ENCODE results near the gene LRRC23.
"Not testable (repeated sequence)": the region's sequence is repeated elsewhere in the genome, so short reads cannot be mapped to it uniquely, and the experiment has no call there.

The LRRC23 gene

GRCh38 chr12:6888360-6888759 lies 16.3 kb upstream of the LRRC23 start:
- no peaks in the 10 kb centered on the region for H3K36me3 ChIP-seq (ENCODE audit: control insufficient read depth, insufficient read depth, low read length)

GRCh38 chr12:6888794-6889193 lies 15.8 kb upstream of the LRRC23 start:
- H3K27me3 ChIP-seq (replicated peaks; ENCODE audit: control insufficient read depth, insufficient read depth, low read length, poor library complexity, severe bottlenecking); H3K4me1 ChIP-seq (ENCODE audit: control insufficient read depth, insufficient read depth, low read length, poor library complexity, severe bottlenecking); H3K4me3 ChIP-seq (ENCODE audit: insufficient read depth, low read depth, low read length, poor library complexity, severe bottlenecking); H3K9me3 ChIP-seq (ENCODE audit: control insufficient read depth, low read length); DNase-seq; H3K36me3 ChIP-seq (ENCODE audit: control insufficient read depth, insufficient read depth, low read length); H3K27ac ChIP-seq (ENCODE audit: insufficient read depth, low read length, poor library complexity, severe bottlenecking): not testable (repeated sequence)

More at GRCh38 chr12:6888360-6888759, 16.3 kb upstream of the LRRC23 start:
- H3K27ac ChIP-seq (ENCODE audit: insufficient read depth, low read length, poor library complexity, severe bottlenecking) = no peak overlapping the region
- no peak for DNase-seq
- peaks cover 6% of the 10 kb centered on the region for H3K4me1 ChIP-seq (ENCODE audit: control insufficient read depth, insufficient read depth, low read length, poor library complexity, severe bottlenecking)
- no peaks in the 10 kb centered on the region for H3K9me3 ChIP-seq (ENCODE audit: control insufficient read depth, low read length)
- no peaks in the 10 kb centered on the region for H3K27me3 ChIP-seq (replicated peaks; ENCODE audit: control insufficient read depth, insufficient read depth, low read length, poor library complexity, severe bottlenecking)
- H3K4me3 ChIP-seq (ENCODE audit: insufficient read depth, low read depth, low read length, poor library complexity, severe bottlenecking) = no peak overlapping the region

- not testable (repeated sequence) for H3K27ac ChIP-seq (ENCODE audit: insufficient read depth, low read length, poor library complexity, severe bottlenecking); H3K36me3 ChIP-seq (ENCODE audit: control insufficient read depth, insufficient read depth, low read length); H3K4me1 ChIP-seq (ENCODE audit: control insufficient read depth, insufficient read depth, low read length, poor library complexity, severe bottlenecking); H3K9me3 ChIP-seq (ENCODE audit: control insufficient read depth, low read length); H3K27me3 ChIP-seq (replicated peaks; ENCODE audit: control insufficient read depth, insufficient read depth, low read length, poor library complexity, severe bottlenecking); DNase-seq; H3K4me3 ChIP-seq (ENCODE audit: insufficient read depth, low read depth, low read length, poor library complexity, severe bottlenecking)
Measured at GRCh38 chr12:6889775-6890573, 14.6 kb upstream of the LRRC23 start.

DNA sequence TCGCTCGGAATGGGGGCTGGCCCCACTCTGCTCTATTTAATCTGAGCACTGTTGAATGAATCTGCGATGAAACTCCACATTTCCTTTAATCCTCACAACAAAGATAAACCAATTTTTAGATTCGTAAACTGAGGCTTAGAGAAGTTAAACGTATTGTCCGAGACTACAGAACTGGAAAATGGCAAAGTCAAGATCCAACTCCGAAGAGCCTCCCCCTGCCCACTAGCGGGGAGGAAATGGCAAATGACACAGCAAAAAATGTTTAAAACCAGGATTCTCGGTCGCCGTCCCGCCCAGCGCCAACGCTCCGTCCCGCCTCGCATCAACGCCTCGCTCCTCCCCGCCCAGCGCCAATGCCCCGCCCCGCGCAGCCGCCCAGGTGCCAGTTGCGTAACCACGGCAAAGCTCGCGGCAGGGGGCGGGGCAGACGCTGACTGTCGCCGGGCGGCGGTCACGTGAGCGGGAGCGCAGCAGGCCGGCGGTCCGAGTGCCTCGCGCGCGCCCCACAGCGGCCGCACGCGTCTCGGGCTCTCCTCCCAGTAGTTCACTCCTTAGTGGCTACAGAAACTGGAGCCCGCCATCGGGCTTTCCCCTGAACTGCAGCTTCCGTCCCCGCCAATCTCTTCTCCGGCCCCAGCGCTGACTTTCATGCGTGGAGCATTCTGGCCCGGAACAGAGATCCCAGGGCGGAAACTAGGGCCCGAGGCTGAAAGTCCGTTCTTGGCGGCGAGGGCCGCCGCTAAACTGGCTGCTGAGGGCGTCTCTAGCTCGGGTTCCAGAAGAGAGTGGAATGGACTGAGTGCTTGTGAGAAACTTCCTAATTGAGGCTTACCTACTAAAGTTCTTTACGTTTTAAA lies 13.6 kb upstream of the LRRC23 start:
- peak overlapping the region; percentile 96 for H3K27ac ChIP-seq (ENCODE audit: insufficient read depth, low read length, poor library complexity, severe bottlenecking)
- peak overlapping the region; percentile 67 for H3K4me3 ChIP-seq (ENCODE audit: insufficient read depth, low read depth, low read length, poor library complexity, severe bottlenecking)
- DNase-seq = peak; percentile 96 to 98 (median 98)
- no peaks in the 10 kb centered on the region for H3K36me3 ChIP-seq (ENCODE audit: control insufficient read depth, insufficient read depth, low read length)
- H3K9me3 ChIP-seq (ENCODE audit: control insufficient read depth, low read length) = no peaks in the 10 kb centered on the region
- no peaks in the 10 kb centered on the region for H3K27me3 ChIP-seq (replicated peaks; ENCODE audit: control insufficient read depth, insufficient read depth, low read length, poor library complexity, severe bottlenecking)
- H3K4me1 ChIP-seq (ENCODE audit: control insufficient read depth, insufficient read depth, low read length, poor library complexity, severe bottlenecking) = peaks cover 6% of the 10 kb centered on the region

GRCh38 chr12:6891646-6892001 lies 13.0 kb upstream of the LRRC23 start:
- no peaks in the 10 kb centered on the region for H3K27me3 ChIP-seq (replicated peaks; ENCODE audit: control insufficient read depth, insufficient read depth, low read length, poor library complexity, severe bottlenecking)
- no peak for DNase-seq
- no peaks in the 10 kb centered on the region for H3K36me3 ChIP-seq (ENCODE audit: control insufficient read depth, insufficient read depth, low read length)
- H3K4me3 ChIP-seq (ENCODE audit: insufficient read depth, low read depth, low read length, poor library complexity, severe bottlenecking) = peak overlapping the region; percentile 67
- no peaks in the 10 kb centered on the region for H3K9me3 ChIP-seq (ENCODE audit: control insufficient read depth, low read length)
- peaks cover 6% of the 10 kb centered on the region for H3K4me1 ChIP-seq (ENCODE audit: control insufficient read depth, insufficient read depth, low read length, poor library complexity, severe bottlenecking)
- peak overlapping the region; percentile 96 for H3K27ac ChIP-seq (ENCODE audit: insufficient read depth, low read length, poor library complexity, severe bottlenecking)

DNA sequence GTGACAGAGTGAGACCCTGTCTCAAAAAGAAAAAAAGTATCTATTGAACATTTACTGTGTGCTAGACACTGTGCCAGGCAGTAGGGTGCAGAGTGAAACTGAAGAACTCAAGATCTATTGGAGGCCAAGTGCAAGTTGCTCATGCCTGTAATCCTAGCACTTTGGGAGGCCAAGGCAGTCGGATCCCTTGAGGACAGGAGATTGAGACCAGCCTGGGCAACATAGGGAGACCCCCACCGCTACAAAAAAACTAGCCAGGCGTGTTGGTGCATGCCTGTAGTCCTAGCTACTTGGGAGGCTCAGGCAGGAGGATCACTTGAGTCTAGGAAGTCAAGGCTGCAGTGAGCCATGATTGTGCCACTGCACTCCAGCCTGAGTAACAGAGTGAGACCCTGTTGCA lies 11.9 kb upstream of the LRRC23 start:
- not testable (repeated sequence) for H3K4me3 ChIP-seq (ENCODE audit: insufficient read depth, low read depth, low read length, poor library complexity, severe bottlenecking); H3K36me3 ChIP-seq (ENCODE audit: control insufficient read depth, insufficient read depth, low read length); H3K4me1 ChIP-seq (ENCODE audit: control insufficient read depth, insufficient read depth, low read length, poor library complexity, severe bottlenecking); H3K27me3 ChIP-seq (replicated peaks; ENCODE audit: control insufficient read depth, insufficient read depth, low read length, poor library complexity, severe bottlenecking); H3K27ac ChIP-seq (ENCODE audit: insufficient read depth, low read length, poor library complexity, severe bottlenecking); H3K9me3 ChIP-seq (ENCODE audit: control insufficient read depth, low read length); DNase-seq

DNA sequence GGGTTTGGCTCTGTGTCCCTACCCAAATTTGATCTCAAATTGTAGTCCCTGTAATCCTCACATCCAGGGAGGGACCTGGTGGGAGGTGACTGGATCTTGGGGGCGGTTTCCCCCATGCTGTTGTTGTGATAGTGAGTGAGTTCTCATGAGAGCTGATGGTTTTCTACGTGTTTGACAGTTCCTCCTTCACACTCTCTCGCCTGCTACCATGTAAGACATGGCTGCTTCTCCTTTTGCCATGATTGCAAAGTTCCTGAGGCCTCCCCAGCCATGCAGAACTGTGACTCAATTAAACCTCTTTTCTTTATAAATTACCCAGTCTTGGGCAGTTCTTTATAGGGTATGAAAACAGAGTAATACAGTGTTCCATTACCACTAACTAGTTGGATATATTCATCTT lies 10.3 kb upstream of the LRRC23 start:
- DNase-seq = no peak
- Histone ChIP-seq H3K4me3 (ENCODE audit: insufficient read depth, low read depth, low read length, poor library complexity, severe bottlenecking) (no peak overlapping the region), H3K27ac (ENCODE audit: insufficient read depth, low read length, poor library complexity, severe bottlenecking) (no peak overlapping the region)

DNA sequence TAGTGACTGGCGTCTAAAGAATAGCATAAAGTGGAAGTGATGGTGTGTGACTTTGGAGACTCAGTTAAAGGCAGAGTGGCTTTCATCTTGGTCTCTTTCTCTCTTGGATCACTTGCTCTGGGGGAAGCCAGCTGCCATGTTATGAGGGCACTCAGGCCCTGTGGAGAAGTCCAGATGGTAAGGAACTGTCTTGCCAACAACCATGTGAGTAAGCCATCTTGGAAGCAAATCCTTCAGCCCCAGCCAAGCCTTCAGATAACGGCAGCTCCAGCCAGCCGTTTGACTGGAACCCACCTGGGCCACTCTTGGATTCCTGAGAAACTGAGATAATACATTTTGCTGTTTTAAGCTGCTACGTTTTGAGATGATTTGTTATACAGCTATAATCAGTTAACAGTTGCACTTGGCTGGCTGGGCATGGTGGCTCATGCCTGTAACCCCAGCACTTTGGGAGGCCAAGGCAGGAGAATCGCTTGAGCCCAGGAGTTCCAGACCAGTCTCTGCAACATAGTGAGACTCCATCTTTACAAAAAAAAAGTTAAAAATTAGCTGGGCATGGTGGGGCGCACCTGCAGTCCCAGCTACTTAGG lies 7.7 kb upstream of the LRRC23 start:
- DNase-seq = no peak
- Histone ChIP-seq H3K36me3 (ENCODE audit: control insufficient read depth, insufficient read depth, low read length) (no peaks in the 10 kb centered on the region), H3K9me3 (ENCODE audit: control insufficient read depth, low read length) (no peaks in the 10 kb centered on the region), H3K4me3 (ENCODE audit: insufficient read depth, low read depth, low read length, poor library complexity, severe bottlenecking) (no peak overlapping the region), H3K4me1 (ENCODE audit: control insufficient read depth, insufficient read depth, low read length, poor library complexity, severe bottlenecking) (no peaks in the 10 kb centered on the region), H3K27me3 (replicated peaks; ENCODE audit: control insufficient read depth, insufficient read depth, low read length, poor library complexity, severe bottlenecking) (no peaks in the 10 kb centered on the region), H3K27ac (ENCODE audit: insufficient read depth, low read length, poor library complexity, severe bottlenecking) (no peak overlapping the region)

More for the DNA sequence above, 10.3 kb upstream of the LRRC23 start:
- no peaks in the 10 kb centered on the region for H3K27me3 ChIP-seq (replicated peaks; ENCODE audit: control insufficient read depth, insufficient read depth, low read length, poor library complexity, severe bottlenecking)
- peaks cover 6% of the 10 kb centered on the region for H3K4me1 ChIP-seq (ENCODE audit: control insufficient read depth, insufficient read depth, low read length, poor library complexity, severe bottlenecking)
- H3K36me3 ChIP-seq (ENCODE audit: control insufficient read depth, insufficient read depth, low read length) = no peaks in the 10 kb centered on the region
- no peaks in the 10 kb centered on the region for H3K9me3 ChIP-seq (ENCODE audit: control insufficient read depth, low read length)

DNA sequence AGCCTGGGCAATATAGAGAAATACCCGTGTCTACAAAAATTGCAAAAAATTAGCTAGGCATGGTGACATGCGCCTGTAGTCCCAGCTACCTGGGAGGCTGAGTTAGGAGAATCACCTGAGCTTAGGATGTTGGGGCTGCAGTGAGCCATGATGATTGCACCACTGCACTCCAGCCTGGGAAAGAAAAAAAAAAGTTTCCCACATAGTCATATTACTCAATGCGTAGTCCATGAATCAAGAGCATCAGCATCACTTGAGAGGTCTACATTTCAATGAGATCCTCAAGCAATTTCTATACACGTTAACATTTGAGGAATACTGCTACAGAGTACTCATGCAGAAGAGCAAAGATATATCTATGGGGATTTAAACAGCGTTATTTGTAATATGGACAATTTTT lies 5.2 kb upstream of the LRRC23 start:
- no peak for DNase-seq
- Histone ChIP-seq H3K9me3 (ENCODE audit: control insufficient read depth, low read length) (no peaks in the 10 kb centered on the region), H3K27ac (ENCODE audit: insufficient read depth, low read length, poor library complexity, severe bottlenecking) (no peak overlapping the region), H3K4me1 (ENCODE audit: control insufficient read depth, insufficient read depth, low read length, poor library complexity, severe bottlenecking) (peaks cover 2% of the 10 kb centered on the region), H3K36me3 (ENCODE audit: control insufficient read depth, insufficient read depth, low read length) (no peaks in the 10 kb centered on the region), H3K27me3 (replicated peaks; ENCODE audit: control insufficient read depth, insufficient read depth, low read length, poor library complexity, severe bottlenecking) (no peaks in the 10 kb centered on the region), H3K4me3 (ENCODE audit: insufficient read depth, low read depth, low read length, poor library complexity, severe bottlenecking) (no peak overlapping the region)

Data from effector memory CD4-positive, alpha-beta T cell (primary cell).